Retinal pigment epithelial cell (primary cell): ENCODE measurements around the gene JMJD4.

Experiments
- DNase-seq: peaks from one replicate; pipeline ENCODE4 v3.0.0-alpha.2; 2010; ENCODE audit warnings: low read depth
- H3K4me3 ChIP-seq: 2 replicates; pipeline ENCODE4 v1.5.1; 2011; ENCODE audit warnings: mild to moderate bottlenecking, low read length, control low read depth, moderate library complexity
- CTCF ChIP-seq: conservative IDR thresholded peaks from 2 replicates; pipeline ENCODE4 v1.5.1; 2011; ENCODE audit warnings: low read depth, low read length, control low read depth, inconsistent platforms

JMJD4 gene

GRCh38 chr1:227735539-227736285 lies 610 bp upstream of the JMJD4 start:
- TF ChIP-seq CTCF = no peak
- H3K4me3 ChIP-seq = peak overlapping the region; percentile 91
- DNase-seq = no peak

- H3K4me3 ChIP-seq = peak overlapping the region; percentile 91
- DNase-seq = no peak
- no peak for TF ChIP-seq CTCF
These were observed 601 bp downstream of the JMJD4 start for GRCh38 chr1:227734546-227734855.

- H3K4me3 ChIP-seq = peak overlapping the region; percentile 91
- DNase-seq = no peak
- TF ChIP-seq CTCF = no peak
These were observed 1.2 kb downstream of the JMJD4 start for GRCh38 chr1:227733751-227734545.

- no peak for DNase-seq
- TF ChIP-seq CTCF = no peak
- H3K4me3 ChIP-seq = no peak overlapping the region
These were observed 1.8 kb downstream of the JMJD4 start for GRCh38 chr1:227733309-227733705.

- no peak for DNase-seq
- H3K4me3 ChIP-seq = no peak overlapping the region
- TF ChIP-seq CTCF = no peak
These were observed 2.4 kb downstream of the JMJD4 start for GRCh38 chr1:227732586-227733308.

GRCh38 chr1:227731696-227732585 lies 3.2 kb downstream of the JMJD4 start:
- no peak for DNase-seq
- TF ChIP-seq CTCF = no peak
- no peak overlapping the region for H3K4me3 ChIP-seq
